Activated CD4-positive, alpha-beta memory T cell treated with anti-CD3 and anti-CD28 coated beads for 36 hours (primary cell): ENCODE results near the gene SPSB3. TPM values are rescaled to one million over a fixed set of nuclear protein-coding genes. Genes with fewer than 3 reads are reported as not detected.

ENCODE experiments used
- CTCF ChIA-PET: fragments of 350-600 bp; sonication (Branson Sonifier 250); formaldehyde crosslinking; loops from one replicate; lab custom pipeline; 2021; ENCODE audit warnings: antibody characterized with exemption, inconsistent platforms; lab: Charles Lee
- POLR2A ChIA-PET: fragments of 350-600 bp; sonication (Branson Sonifier 250); formaldehyde crosslinking; loops from one replicate; lab custom pipeline; 2021; ENCODE audit warnings: antibody characterized with exemption; lab: Charles Lee
- DNase-seq: peaks from one replicate; pipeline ENCODE4 v3.0.0-alpha.2; 2020
- H3K27ac Mint-ChIP-seq: one replicate; pipeline ENCODE4 v1.8.0; 2021; ENCODE audit warnings: mixed read lengths
- H3K27me3 Mint-ChIP-seq: one replicate; pipeline ENCODE4 v1.8.0; 2021; ENCODE audit warnings: mixed read lengths
- H3K36me3 Mint-ChIP-seq: one replicate; pipeline ENCODE4 v1.8.0; 2021; ENCODE audit warnings: mixed read lengths
- H3K4me1 Mint-ChIP-seq: one replicate; pipeline ENCODE4 v1.8.0; 2021; ENCODE audit warnings: low read depth, mixed read lengths
- H3K4me3 Mint-ChIP-seq: one replicate; pipeline ENCODE4 v1.8.0; 2021; ENCODE audit warnings: mild to moderate bottlenecking, mixed read lengths
- H3K9me3 Mint-ChIP-seq: one replicate; pipeline ENCODE4 v1.8.0; 2021; ENCODE audit warnings: mixed read lengths
- intact Hi-C: fragments of 100-400 bp; cut with micrococcal nuclease; formaldehyde crosslinking; loops from one replicate; pipeline ENCODE4 v1.15.1; 2023
- total RNA-seq, 2 experiments: library from RNA; stranded (reverse); gene quantifications; one replicate each; pipeline ENCODE4 v1.2.3, GENCODE V29; 2021

The SPSB3 gene
- total RNA-seq, 2 experiments from 2014 or later: 21.2 to 21.8 TPM

DNA sequence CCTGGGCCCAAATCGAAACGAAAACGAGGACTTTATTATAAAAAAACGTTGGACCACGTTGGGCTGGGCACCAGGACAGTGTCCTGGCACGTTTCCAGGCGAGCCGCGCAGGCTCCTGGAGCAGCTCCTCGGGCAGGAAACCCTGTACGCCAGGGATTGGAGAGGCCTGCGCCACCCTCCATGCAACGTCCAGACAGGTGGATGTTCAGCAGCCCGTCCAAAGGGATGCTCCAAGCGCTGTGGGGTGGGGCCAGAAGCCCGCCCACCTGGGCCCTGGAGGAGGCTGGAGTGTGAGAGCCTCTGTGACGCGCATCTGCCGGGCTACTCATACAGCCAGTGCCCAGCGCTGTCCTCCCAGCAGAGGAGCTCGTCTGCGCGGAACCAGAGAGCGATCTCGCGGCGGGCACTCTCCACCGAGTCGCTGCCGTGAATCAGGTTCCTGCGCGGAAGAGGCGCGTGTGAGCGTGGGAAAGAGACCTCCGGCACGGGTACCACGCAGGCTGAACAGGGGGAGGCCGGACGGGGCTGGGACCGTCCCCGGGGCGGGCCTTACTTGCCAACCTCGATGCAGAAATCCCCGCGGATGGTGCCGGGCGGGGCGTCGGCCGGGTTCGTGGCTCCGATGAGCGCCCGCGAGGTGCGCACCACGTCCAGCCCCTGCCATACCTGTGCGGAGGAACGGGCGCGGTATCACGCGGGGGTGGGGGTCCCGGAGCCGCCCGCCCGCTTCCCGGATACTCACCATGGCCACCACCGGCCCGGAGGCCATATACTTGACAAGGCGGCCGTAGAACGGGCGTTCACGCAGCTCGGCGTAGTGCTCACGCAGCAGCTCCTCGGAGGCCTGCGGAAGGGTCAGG lies 11.8 kb downstream of the SPSB3 start:
- DNase-seq: peak; percentile 74
- H3K9me3 Mint-ChIP-seq: no peaks in the 10 kb centered on the region
- intact Hi-C loops: loop anchor here (2.0 to 5.0 kb wide), 2 partner anchors 64 to 158 kb away; partner anchors contain the start of genes CRAMP1, IFT140 and MAPK8IP3
- H3K36me3 Mint-ChIP-seq: peaks cover 21% of the 10 kb centered on the region
- POLR2A ChIA-PET: interaction anchor here (0.8 to 5.3 kb wide), 2 partner anchors 11 kb away, joined by 3 to 56 read pairs; partner anchors contain the start of genes NUBP2 and SPSB3
- H3K27me3 Mint-ChIP-seq: no peaks in the 10 kb centered on the region
- CTCF ChIA-PET: interaction anchor here (1.0 to 4.8 kb wide), 2 partner anchors 12 to 64 kb away, joined by 3 to 42 read pairs; partner anchors contain the start of genes MAPK8IP3, NUBP2 and SPSB3
- peak overlapping the region; percentile 82 for H3K27ac Mint-ChIP-seq
- H3K4me3 Mint-ChIP-seq: peak overlapping the region; percentile 94
- peaks cover 6% of the 10 kb centered on the region for H3K4me1 Mint-ChIP-seq

DNA sequence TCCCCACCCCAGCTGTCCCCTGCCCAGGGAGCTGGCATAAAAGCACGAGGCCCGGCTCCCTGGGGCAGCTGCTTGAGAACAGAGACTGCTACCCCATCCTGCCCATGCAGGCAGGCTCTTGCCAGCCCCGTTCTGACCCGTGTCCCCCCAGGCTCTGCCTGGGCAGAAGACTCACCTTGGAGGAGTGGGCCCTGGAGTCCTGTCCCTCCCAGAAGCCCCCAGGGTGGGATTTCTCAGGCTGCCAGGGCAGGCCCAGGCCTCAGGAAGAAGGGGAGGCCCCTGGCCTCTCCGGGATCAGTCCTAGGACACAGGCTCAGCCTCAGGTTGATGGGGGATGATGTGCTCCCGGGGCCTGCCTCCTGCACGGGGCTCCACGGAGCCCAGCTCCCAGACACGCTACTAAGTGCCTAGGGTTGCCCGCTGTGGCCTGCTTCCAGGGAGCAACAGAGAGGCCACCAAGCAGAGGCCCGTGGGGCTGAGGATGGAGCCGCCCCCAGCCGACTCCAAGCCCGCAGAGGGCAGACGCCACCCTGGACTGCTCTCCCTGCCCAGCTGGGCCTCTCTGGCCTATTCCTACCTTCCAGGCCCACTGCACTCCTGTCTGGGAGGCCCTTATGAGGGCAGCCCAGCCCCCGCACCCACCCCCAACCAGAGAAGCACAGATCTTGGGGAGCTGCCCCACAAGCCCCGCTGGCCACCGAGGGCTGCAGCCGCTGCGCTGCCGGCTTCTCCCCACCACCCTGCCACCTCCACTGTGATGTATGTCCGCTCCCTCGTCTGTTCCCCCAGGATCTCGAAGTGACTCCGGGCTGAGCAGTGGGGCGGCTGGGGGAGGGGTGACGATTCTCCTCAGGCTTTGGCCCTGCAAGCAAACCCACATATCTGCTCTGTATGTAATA lies 12.7 kb downstream of the SPSB3 start:
- POLR2A ChIA-PET: interaction anchor here (5.3 kb wide), 1 partner anchor 12 kb away, joined by 56 read pairs; the partner anchor contains the start of genes NUBP2 and SPSB3
- peaks cover 6% of the 10 kb centered on the region for H3K4me1 Mint-ChIP-seq
- CTCF ChIA-PET: interaction anchor here (1.0 kb wide), 1 partner anchor 63 kb away, joined by 3 read pairs; the partner anchor contains the start of gene MAPK8IP3

DNA sequence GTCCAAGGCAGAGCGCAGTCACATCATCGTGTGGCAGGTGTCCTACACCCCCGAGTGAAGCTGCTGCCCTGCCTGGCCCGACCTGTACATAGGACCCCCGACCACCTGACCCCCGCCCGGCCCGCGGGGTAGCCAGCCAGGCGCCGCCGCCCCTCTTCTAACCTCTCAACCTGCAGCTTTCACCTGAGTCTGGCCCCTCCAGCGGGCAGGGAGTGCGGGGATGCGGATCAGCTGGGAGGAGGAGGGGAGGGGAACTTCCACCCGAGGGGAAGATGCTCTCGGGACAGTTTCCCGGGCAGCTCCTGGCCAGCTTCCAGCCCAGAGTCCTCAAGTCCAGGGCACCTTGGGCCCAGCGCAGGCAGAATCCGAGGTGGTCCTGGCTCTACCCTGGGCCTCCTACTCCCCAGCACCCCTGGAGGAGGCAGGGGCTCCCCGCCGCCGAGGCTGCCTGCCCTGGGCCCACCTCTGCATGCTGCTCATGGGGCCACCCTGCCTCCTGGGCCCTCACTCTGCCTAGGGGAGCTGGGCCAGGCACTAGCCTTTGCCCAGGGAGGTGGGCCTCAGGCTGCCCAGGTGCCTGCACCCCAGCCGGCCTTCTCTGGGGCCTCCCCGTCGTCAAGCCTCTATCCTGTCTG lies 13.5 kb downstream of the SPSB3 start:
- peak overlapping the region; percentile 38 for H3K27ac Mint-ChIP-seq
- ChIA-PET CTCF (no interaction called here), POLR2A (interaction anchor here (5.3 kb wide), 1 partner anchor 13 kb away, joined by 56 read pairs; the partner anchor contains the start of genes NUBP2 and SPSB3)
- peaks cover 4% of the 10 kb centered on the region for H3K4me1 Mint-ChIP-seq
- H3K27me3 Mint-ChIP-seq: no peaks in the 10 kb centered on the region
- intact Hi-C loops: no loop called here
- no peak for DNase-seq
- peaks cover 21% of the 10 kb centered on the region for H3K36me3 Mint-ChIP-seq
- H3K4me3 Mint-ChIP-seq: no peak overlapping the region
- H3K9me3 Mint-ChIP-seq: no peaks in the 10 kb centered on the region

More for the DNA sequence above, 12.7 kb downstream of the SPSB3 start:
- no peak for DNase-seq
- Mint-ChIP-seq H3K4me3 (peak overlapping the region; percentile 94), H3K27ac (peak overlapping the region; percentile 82), H3K36me3 (peaks cover 21% of the 10 kb centered on the region), H3K9me3 (no peaks in the 10 kb centered on the region), H3K27me3 (no peaks in the 10 kb centered on the region)
- intact Hi-C loops: loop anchor here (2.0 to 5.0 kb wide), 2 partner anchors 63 to 157 kb away; partner anchors contain the start of genes CRAMP1, IFT140 and MAPK8IP3

DNA sequence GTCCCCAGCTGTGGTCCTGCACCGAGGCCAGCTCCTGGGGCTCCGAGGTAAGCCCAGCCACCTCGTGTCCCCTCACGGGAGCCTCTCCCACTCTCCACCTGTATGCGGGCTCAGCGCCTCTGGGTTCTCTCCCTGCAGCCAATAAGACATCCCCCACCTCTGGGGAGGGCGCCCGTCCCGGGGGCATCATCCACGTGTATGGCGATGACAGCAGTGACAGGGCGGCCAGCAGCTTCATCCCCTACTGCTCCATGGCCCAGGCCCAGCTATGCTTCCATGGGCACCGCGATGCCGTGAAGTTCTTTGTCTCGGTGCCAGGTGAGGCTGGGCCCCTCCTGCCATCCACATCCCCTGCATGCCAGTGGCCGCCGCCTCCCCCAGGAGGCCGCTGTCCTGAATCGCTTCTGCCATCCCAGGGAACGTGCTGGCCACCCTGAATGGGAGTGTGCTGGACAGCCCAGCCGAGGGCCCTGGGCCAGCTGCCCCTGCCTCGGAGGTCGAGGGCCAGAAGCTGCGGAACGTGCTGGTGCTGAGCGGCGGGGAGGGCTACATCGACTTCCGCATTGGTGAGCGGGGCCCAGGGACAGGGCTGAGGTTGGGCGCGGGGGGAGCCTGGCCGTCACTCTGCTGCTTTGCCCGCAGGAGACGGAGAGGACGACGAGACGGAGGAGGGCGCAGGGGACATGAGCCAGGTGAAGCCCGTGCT lies 14.2 kb downstream of the SPSB3 start:
- POLR2A ChIA-PET: interaction anchor here (5.3 kb wide), 1 partner anchor 13 kb away, joined by 56 read pairs; the partner anchor contains the start of genes NUBP2 and SPSB3
- no peaks in the 10 kb centered on the region for H3K9me3 Mint-ChIP-seq
- H3K27me3 Mint-ChIP-seq: no peaks in the 10 kb centered on the region
- no peak overlapping the region for H3K4me3 Mint-ChIP-seq
- H3K27ac Mint-ChIP-seq: no peak overlapping the region
- intact Hi-C loops: no loop called here
- peaks cover 3% of the 10 kb centered on the region for H3K4me1 Mint-ChIP-seq
- CTCF ChIA-PET: no interaction called here
- DNase-seq: no peak
- peaks cover 21% of the 10 kb centered on the region for H3K36me3 Mint-ChIP-seq

DNA sequence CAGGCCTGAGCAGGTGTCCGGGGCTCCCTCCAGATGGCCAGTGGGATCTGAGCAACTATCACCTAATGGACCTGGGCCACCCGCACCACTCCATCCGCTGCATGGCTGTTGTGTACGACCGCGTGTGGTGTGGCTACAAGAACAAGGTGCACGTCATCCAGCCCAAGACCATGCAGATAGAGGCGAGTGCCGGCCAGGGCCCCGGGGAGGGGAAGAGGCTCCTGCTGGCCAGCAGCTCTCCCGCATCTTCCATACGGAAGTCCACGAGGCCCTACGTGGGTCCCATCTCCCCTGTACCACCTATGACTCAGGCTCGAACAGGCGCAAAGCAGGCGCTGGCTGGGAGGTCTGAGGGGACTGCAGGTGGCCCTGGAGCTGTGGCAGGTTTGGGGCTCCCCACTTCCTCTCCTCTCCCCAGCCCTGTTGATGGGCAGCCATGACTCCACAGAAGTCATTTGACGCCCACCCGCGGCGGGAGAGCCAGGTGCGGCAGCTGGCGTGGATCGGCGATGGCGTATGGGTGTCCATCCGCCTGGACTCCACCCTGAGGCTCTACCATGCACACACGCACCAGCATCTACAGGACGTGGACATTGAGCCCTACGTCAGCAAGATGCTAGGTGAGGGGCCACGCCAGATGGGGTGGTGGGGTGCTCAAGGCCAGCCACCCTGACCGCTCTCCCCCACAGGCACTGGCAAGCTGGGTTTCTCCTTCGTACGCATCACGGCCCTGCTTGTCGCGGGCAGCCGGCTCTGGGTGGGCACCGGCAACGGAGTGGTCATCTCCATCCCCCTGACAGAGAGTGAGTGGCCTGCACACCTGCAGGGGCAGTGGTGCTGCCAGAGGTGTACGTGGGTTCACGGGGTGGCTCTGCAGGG lies 15.0 kb downstream of the SPSB3 start:
- H3K9me3 Mint-ChIP-seq: no peaks in the 10 kb centered on the region
- ChIA-PET CTCF (no interaction called here), POLR2A (interaction anchor here (0.6 kb wide), 1 partner anchor 445 kb away, joined by 4 read pairs; no protein-coding TSS in a partner anchor)
- no peak for DNase-seq
- H3K4me1 Mint-ChIP-seq: peaks cover 3% of the 10 kb centered on the region
- H3K27ac Mint-ChIP-seq: no peak overlapping the region
- no peaks in the 10 kb centered on the region for H3K27me3 Mint-ChIP-seq
- H3K4me3 Mint-ChIP-seq: no peak overlapping the region
- intact Hi-C loops: no loop called here
- peaks cover 20% of the 10 kb centered on the region for H3K36me3 Mint-ChIP-seq

DNA sequence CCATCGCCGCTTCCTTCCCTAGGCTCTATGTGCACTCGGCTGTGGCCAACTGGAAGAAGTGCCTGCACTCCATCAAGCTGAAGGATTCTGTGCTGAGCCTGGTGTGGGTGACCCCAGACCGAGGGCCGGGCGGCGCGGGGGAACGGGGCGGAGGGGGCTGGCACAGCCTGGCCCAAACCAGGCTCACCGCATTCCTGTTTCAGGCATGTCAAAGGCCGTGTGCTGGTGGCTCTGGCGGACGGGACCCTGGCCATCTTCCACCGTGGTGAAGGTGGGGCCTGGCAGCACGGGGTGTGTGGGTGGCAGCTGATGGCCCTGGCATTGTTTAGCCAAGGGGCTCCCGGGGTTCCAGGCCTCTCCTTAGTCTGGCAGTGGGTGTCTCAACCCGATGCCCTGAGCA lies 15.7 kb downstream of the SPSB3 start:
- H3K9me3 Mint-ChIP-seq: no peaks in the 10 kb centered on the region
- H3K27ac Mint-ChIP-seq: no peak overlapping the region
- H3K36me3 Mint-ChIP-seq: peaks cover 13% of the 10 kb centered on the region
- H3K27me3 Mint-ChIP-seq: no peaks in the 10 kb centered on the region
- ChIA-PET POLR2A (no interaction called here), CTCF (no interaction called here)
- intact Hi-C loops: no loop called here
- no peak overlapping the region for H3K4me3 Mint-ChIP-seq
- DNase-seq: no peak
- peaks cover 3% of the 10 kb centered on the region for H3K4me1 Mint-ChIP-seq

DNA sequence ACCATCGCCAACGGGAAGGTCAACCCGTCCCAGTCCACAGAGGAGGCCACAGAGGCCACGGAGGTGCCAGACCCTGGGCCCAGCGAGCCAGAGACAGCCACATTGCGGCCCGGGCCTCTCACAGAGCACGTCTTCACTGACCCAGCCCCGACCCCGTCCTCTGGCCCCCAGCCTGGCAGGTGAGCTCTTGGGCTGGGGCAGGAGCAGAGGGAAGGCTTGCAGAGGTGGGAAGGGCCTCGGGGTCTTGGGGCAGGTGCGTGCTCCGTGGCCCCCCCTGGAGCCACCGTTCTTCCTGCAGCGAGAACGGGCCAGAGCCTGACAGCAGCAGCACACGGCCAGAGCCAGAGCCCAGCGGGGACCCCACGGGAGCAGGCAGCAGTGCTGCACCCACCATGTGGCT lies 16.1 kb downstream of the SPSB3 start:
- no peak overlapping the region for H3K4me3 Mint-ChIP-seq
- intact Hi-C loops: no loop called here
- H3K4me1 Mint-ChIP-seq: peaks cover 3% of the 10 kb centered on the region
- H3K27ac Mint-ChIP-seq: no peak overlapping the region
- H3K36me3 Mint-ChIP-seq: peaks cover 14% of the 10 kb centered on the region
- CTCF ChIA-PET: no interaction called here
- POLR2A ChIA-PET: no interaction called here
- DNase-seq: no peak
- no peaks in the 10 kb centered on the region for H3K9me3 Mint-ChIP-seq
- H3K27me3 Mint-ChIP-seq: no peaks in the 10 kb centered on the region

DNA sequence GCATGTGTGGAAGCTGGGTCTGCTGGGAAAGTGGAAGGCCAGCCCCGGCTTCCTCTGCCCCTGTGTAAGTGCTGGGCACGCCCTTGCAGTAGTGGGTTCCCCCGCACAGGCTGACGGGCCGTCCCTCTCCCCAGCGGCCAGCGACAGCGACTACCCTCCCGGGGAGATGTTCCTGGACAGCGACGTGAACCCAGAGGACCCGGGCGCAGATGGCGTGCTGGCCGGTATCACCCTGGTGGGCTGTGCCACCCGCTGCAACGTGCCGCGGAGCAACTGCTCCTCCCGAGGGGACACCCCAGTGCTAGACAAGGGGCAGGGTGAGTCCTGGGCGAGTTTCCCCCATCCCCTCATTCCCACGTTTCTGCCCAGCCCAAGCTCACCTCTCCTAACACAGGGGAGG lies 16.5 kb downstream of the SPSB3 start:
- Mint-ChIP-seq H3K4me3 (no peak overlapping the region), H3K4me1 (peaks cover 3% of the 10 kb centered on the region), H3K27ac (no peak overlapping the region), H3K27me3 (no peaks in the 10 kb centered on the region), H3K36me3 (peaks cover 17% of the 10 kb centered on the region), H3K9me3 (no peaks in the 10 kb centered on the region)
- CTCF ChIA-PET: no interaction called here
- intact Hi-C loops: no loop called here
- POLR2A ChIA-PET: no interaction called here
- DNase-seq: no peak

DNA sequence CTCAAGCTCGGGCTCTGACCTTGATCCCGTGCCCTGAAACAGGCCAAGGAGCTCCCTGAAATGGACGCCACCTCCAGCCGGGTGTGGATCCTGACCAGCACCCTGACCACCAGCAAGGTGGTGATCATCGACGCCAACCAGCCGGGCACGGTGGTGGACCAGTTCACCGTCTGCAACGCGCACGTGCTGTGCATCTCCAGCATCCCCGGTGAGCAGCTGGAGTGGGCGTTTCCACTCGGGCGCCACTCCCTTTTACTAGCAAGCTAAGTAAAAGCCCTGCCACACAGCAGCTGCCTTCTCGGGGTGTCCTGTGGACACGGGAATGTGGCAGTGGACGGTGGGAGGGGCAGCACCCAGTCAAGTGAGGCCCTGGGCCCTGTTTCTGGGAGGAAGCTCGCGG lies 17.4 kb downstream of the SPSB3 start:
- H3K27me3 Mint-ChIP-seq: no peaks in the 10 kb centered on the region
- intact Hi-C loops: no loop called here

More for the DNA sequence above, 17.4 kb downstream of the SPSB3 start:
- peaks cover 10% of the 10 kb centered on the region for H3K36me3 Mint-ChIP-seq
- no peak overlapping the region for H3K4me3 Mint-ChIP-seq
- H3K4me1 Mint-ChIP-seq: peaks cover under 1% of the 10 kb centered on the region
- ChIA-PET CTCF (interaction anchor here (1.2 to 1.6 kb wide), 2 partner anchors 18 to 59 kb away, joined by 3 to 4 read pairs; partner anchors contain the start of genes MAPK8IP3, NUBP2 and SPSB3), POLR2A (interaction anchor here (1.2 kb wide), 1 partner anchor 17 kb away, joined by 3 read pairs; the partner anchor contains the start of gene SPSB3)
- H3K9me3 Mint-ChIP-seq: no peaks in the 10 kb centered on the region
- H3K27ac Mint-ChIP-seq: no peak overlapping the region
- DNase-seq: no peak
